Cerebellar cortex (tissue), 1 donor: ENCODE results near the gene DHRS2.

ENCODE experiments used
- DNase-seq: peaks from one replicate; pipeline ENCODE4 v3.0.0-alpha.2; 2015; ENCODE audit warnings: low spot score

Gene DHRS2

GRCh38 chr14:23694085-23694948 lies 58.2 kb downstream of the DHRS2 start:
- DNase-seq, result no peak
